Measurements from ENCODE around the gene PNKD.

DNA sequence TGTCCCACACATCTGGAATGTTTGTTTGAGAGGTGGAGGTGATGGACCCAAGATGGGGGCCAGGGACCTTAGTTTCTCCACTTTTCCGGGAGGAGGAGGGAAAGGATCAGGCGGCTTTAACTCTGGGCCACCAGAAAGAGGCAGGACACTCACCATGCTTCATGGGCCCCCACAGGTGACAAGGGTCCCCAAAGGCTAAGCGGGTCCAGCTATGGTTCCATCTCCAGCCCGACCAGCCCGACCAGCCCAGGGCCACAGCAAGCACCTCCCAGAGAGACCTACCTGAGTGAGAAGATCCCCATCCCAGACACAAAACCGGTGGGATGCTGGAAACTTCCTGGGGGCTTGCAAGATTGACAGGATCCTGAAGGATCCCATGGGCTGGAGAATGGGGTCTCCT, 112.5 kb downstream of the PNKD start:
- no peak for TF ChIP-seq EP300 (IDR thresholded peaks at IDR 0.05)
- TF ChIP-seq, protein P1, sequence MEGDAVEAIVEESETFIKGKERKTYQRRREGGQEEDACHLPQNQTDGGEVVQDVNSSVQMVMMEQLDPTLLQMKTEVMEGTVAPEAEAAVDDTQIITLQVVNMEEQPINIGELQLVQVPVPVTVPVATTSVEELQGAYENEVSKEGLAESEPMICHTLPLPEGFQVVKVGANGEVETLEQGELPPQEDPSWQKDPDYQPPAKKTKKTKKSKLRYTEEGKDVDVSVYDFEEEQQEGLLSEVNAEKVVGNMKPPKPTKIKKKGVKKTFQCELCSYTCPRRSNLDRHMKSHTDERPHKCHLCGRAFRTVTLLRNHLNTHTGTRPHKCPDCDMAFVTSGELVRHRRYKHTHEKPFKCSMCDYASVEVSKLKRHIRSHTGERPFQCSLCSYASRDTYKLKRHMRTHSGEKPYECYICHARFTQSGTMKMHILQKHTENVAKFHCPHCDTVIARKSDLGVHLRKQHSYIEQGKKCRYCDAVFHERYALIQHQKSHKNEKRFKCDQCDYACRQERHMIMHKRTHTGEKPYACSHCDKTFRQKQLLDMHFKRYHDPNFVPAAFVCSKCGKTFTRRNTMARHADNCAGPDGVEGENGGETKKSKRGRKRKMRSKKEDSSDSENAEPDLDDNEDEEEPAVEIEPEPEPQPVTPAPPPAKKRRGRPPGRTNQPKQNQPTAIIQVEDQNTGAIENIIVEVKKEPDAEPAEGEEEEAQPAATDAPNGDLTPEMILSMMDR (IDR thresholded peaks at IDR 0.05) = no peak
- no peak for TF ChIP-seq POLR2A (IDR thresholded peaks at IDR 0.05)
- TF ChIP-seq POLR2AphosphoS5 (IDR thresholded peaks at IDR 0.05) = no peak

Data from suprapubic skin (tissue), 4 donors.